ENCODE data around the gene PLCG2. TPM values are rescaled to one million over a fixed set of nuclear protein-coding genes. Genes with fewer than 3 reads are reported as not detected.
A peak's percentile ranks its signal among the peaks of the same experiment; 100 is the strongest.

Gene PLCG2
- total and polyA plus RNA-seq, 9 donors, result 4.6 to 7.6 (median 5.3) TPM

GRCh38 chr16:81852347-81852746 lies 73.3 kb downstream of the PLCG2 start:
- no peaks in the 10 kb centered on the region for H3K4me1 ChIP-seq (ENCODE audit: control insufficient read depth, insufficient read depth, low read length)
- 100% methylated on average over 1 of the region's 2 CpGs for WGBS (ENCODE audit: insufficient coverage)
- no peak for DNase-seq
- no peak overlapping the region for H3K4me3 ChIP-seq (ENCODE audit: low read length)
- peaks cover 2% of the 10 kb centered on the region for H3K27me3 ChIP-seq (ENCODE audit: control insufficient read depth, insufficient read depth, low read length)
- no peaks in the 10 kb centered on the region for H3K36me3 ChIP-seq (ENCODE audit: control insufficient read depth, insufficient read depth, low read length)
- no peaks in the 10 kb centered on the region for H3K9me3 ChIP-seq (replicated peaks; ENCODE audit: control insufficient read depth, low read depth, low read length)
- H3K27ac ChIP-seq (ENCODE audit: low read length), result no peak overlapping the region

- H3K27ac ChIP-seq (ENCODE audit: low read length), result no peak overlapping the region
Observed at GRCh38 chr16:81855552-81856153, 76.6 kb downstream of the PLCG2 start.

GRCh38 chr16:81860287-81861266 lies 81.5 kb downstream of the PLCG2 start:
- H3K9me3 ChIP-seq (replicated peaks; ENCODE audit: control insufficient read depth, low read depth, low read length), result no peaks in the 10 kb centered on the region
- no peak overlapping the region for H3K4me3 ChIP-seq (ENCODE audit: low read length)
- WGBS (ENCODE audit: insufficient coverage), result 83% methylated on average over 4 of the region's 18 CpGs
- peaks cover 9% of the 10 kb centered on the region for H3K27me3 ChIP-seq (ENCODE audit: control insufficient read depth, insufficient read depth, low read length)
- H3K36me3 ChIP-seq (ENCODE audit: control insufficient read depth, insufficient read depth, low read length), result no peaks in the 10 kb centered on the region
- no peak for DNase-seq
- no peaks in the 10 kb centered on the region for H3K4me1 ChIP-seq (ENCODE audit: control insufficient read depth, insufficient read depth, low read length)
- H3K27ac ChIP-seq (ENCODE audit: low read length), result no peak overlapping the region

More at GRCh38 chr16:81855552-81856153, 76.6 kb downstream of the PLCG2 start:
- Histone ChIP-seq H3K36me3 (ENCODE audit: control insufficient read depth, insufficient read depth, low read length) (no peaks in the 10 kb centered on the region), H3K27me3 (ENCODE audit: control insufficient read depth, insufficient read depth, low read length) (peaks cover 2% of the 10 kb centered on the region), H3K9me3 (replicated peaks; ENCODE audit: control insufficient read depth, low read depth, low read length) (no peaks in the 10 kb centered on the region), H3K4me3 (ENCODE audit: low read length) (no peak overlapping the region), H3K4me1 (ENCODE audit: control insufficient read depth, insufficient read depth, low read length) (no peaks in the 10 kb centered on the region)
- 100% methylated on average over 2 of the region's 8 CpGs for WGBS (ENCODE audit: insufficient coverage)
- no peak for DNase-seq

- Histone ChIP-seq H3K27me3 (ENCODE audit: control insufficient read depth, insufficient read depth, low read length) (peaks cover 7% of the 10 kb centered on the region), H3K27ac (ENCODE audit: low read length) (peak overlapping the region; percentile 2), H3K36me3 (ENCODE audit: control insufficient read depth, insufficient read depth, low read length) (no peaks in the 10 kb centered on the region), H3K4me3 (ENCODE audit: low read length) (no peak overlapping the region), H3K9me3 (replicated peaks; ENCODE audit: control insufficient read depth, low read depth, low read length) (no peaks in the 10 kb centered on the region), H3K4me1 (ENCODE audit: control insufficient read depth, insufficient read depth, low read length) (no peaks in the 10 kb centered on the region)
- DNase-seq, result no peak
- 69% methylated on average over 6 of the region's 10 CpGs for WGBS (ENCODE audit: insufficient coverage)
Observed at GRCh38 chr16:81861503-81861902, 82.4 kb downstream of the PLCG2 start.

GRCh38 chr16:81861915-81862314 lies 82.8 kb downstream of the PLCG2 start:
- Histone ChIP-seq H3K27me3 (ENCODE audit: control insufficient read depth, insufficient read depth, low read length) (peaks cover 7% of the 10 kb centered on the region), H3K27ac (ENCODE audit: low read length) (peak overlapping the region; percentile 35), H3K4me1 (ENCODE audit: control insufficient read depth, insufficient read depth, low read length) (no peaks in the 10 kb centered on the region), H3K9me3 (replicated peaks; ENCODE audit: control insufficient read depth, low read depth, low read length) (no peaks in the 10 kb centered on the region), H3K36me3 (ENCODE audit: control insufficient read depth, insufficient read depth, low read length) (no peaks in the 10 kb centered on the region), H3K4me3 (ENCODE audit: low read length) (no peak overlapping the region)
- peak; percentile 6 for DNase-seq
- 45% methylated on average over 6 of the region's 7 CpGs for WGBS (ENCODE audit: insufficient coverage)

GRCh38 chr16:81863630-81864352 lies 84.7 kb downstream of the PLCG2 start:
- H3K27ac ChIP-seq (ENCODE audit: low read length), result no peak overlapping the region
- no peak overlapping the region for H3K4me3 ChIP-seq (ENCODE audit: low read length)
- H3K9me3 ChIP-seq (replicated peaks; ENCODE audit: control insufficient read depth, low read depth, low read length), result no peaks in the 10 kb centered on the region
- no peaks in the 10 kb centered on the region for H3K36me3 ChIP-seq (ENCODE audit: control insufficient read depth, insufficient read depth, low read length)
- no peaks in the 10 kb centered on the region for H3K4me1 ChIP-seq (ENCODE audit: control insufficient read depth, insufficient read depth, low read length)
- H3K27me3 ChIP-seq (ENCODE audit: control insufficient read depth, insufficient read depth, low read length), result peaks cover 7% of the 10 kb centered on the region
- DNase-seq, result no peak
- WGBS (ENCODE audit: insufficient coverage), result 46% methylated on average over 5 of the region's 8 CpGs

- 35% methylated on average over 7 of the region's 14 CpGs for WGBS (ENCODE audit: insufficient coverage)
- Histone ChIP-seq H3K27me3 (ENCODE audit: control insufficient read depth, insufficient read depth, low read length) (peaks cover 7% of the 10 kb centered on the region), H3K4me3 (ENCODE audit: low read length) (no peak overlapping the region), H3K27ac (ENCODE audit: low read length) (no peak overlapping the region), H3K4me1 (ENCODE audit: control insufficient read depth, insufficient read depth, low read length) (no peaks in the 10 kb centered on the region), H3K9me3 (replicated peaks; ENCODE audit: control insufficient read depth, low read depth, low read length) (no peaks in the 10 kb centered on the region), H3K36me3 (ENCODE audit: control insufficient read depth, insufficient read depth, low read length) (no peaks in the 10 kb centered on the region)
- DNase-seq, result no peak
Observed at GRCh38 chr16:81864646-81865382, 85.7 kb downstream of the PLCG2 start.

GRCh38 chr16:81866820-81867440 lies 87.8 kb downstream of the PLCG2 start:
- peak; percentile 37 for DNase-seq
- Histone ChIP-seq H3K36me3 (ENCODE audit: control insufficient read depth, insufficient read depth, low read length) (no peaks in the 10 kb centered on the region), H3K9me3 (replicated peaks; ENCODE audit: control insufficient read depth, low read depth, low read length) (no peaks in the 10 kb centered on the region), H3K4me1 (ENCODE audit: control insufficient read depth, insufficient read depth, low read length) (no peaks in the 10 kb centered on the region), H3K4me3 (ENCODE audit: low read length) (no peak overlapping the region), H3K27ac (ENCODE audit: low read length) (peak overlapping the region; percentile 47), H3K27me3 (ENCODE audit: control insufficient read depth, insufficient read depth, low read length) (peaks cover 7% of the 10 kb centered on the region)
- WGBS (ENCODE audit: insufficient coverage), result 48% methylated on average over 8 of the region's 10 CpGs

GRCh38 chr16:81868057-81868748 lies 89.1 kb downstream of the PLCG2 start:
- Histone ChIP-seq H3K4me3 (ENCODE audit: low read length) (no peak overlapping the region), H3K9me3 (replicated peaks; ENCODE audit: control insufficient read depth, low read depth, low read length) (no peaks in the 10 kb centered on the region), H3K4me1 (ENCODE audit: control insufficient read depth, insufficient read depth, low read length) (no peaks in the 10 kb centered on the region), H3K36me3 (ENCODE audit: control insufficient read depth, insufficient read depth, low read length) (no peaks in the 10 kb centered on the region), H3K27me3 (ENCODE audit: control insufficient read depth, insufficient read depth, low read length) (peaks cover 4% of the 10 kb centered on the region), H3K27ac (ENCODE audit: low read length) (no peak overlapping the region)
- 94% methylated on average over 2 of the region's 3 CpGs for WGBS (ENCODE audit: insufficient coverage)
- DNase-seq, result no peak
